H4 (cell line): ENCODE results near the gene TMEM132D. TPM values are rescaled to one million over a fixed set of nuclear protein-coding genes. Genes with fewer than 3 reads are reported as not detected.

Experiments used
- DNase-seq: peaks from one replicate; pipeline ENCODE4 v3.0.0-alpha.2; 2015; ENCODE audit warnings: low spot score
- total RNA-seq: library from RNA; depleted of rRNA; stranded (reverse); fragments of >200 nt; shearing (Covaris generic); gene quantifications from 2 replicates; pipeline ENCODE4 v1.2.3, GENCODE V29; 2014

Gene TMEM132D
- total RNA-seq, 1 experiment from 2014 or later, result not detected

- DNase-seq, result no peak
Observed at GRCh38 chr12:129184127-129184928, 719.5 kb downstream of the TMEM132D start.

GRCh38 chr12:129179941-129180553 is 723.8 kb downstream of the TMEM132D start:
- no peak for DNase-seq

- no peak for DNase-seq
Observed at GRCh38 chr12:129169928-129170327, 733.9 kb downstream of the TMEM132D start.

- DNase-seq, result no peak
Observed at GRCh38 chr12:129163861-129164260, 740.0 kb downstream of the TMEM132D start.

GRCh38 chr12:129163461-129163860 is 740.4 kb downstream of the TMEM132D start:
- no peak for DNase-seq

- DNase-seq, result no peak
Observed at GRCh38 chr12:129162805-129163204, 741.0 kb downstream of the TMEM132D start.

GRCh38 chr12:129161511-129161910 is 742.3 kb downstream of the TMEM132D start:
- no peak for DNase-seq

GRCh38 chr12:129160282-129160681 is 743.5 kb downstream of the TMEM132D start:
- no peak for DNase-seq

GRCh38 chr12:129152351-129153104 is 751.3 kb downstream of the TMEM132D start:
- DNase-seq, result no peak

- DNase-seq, result no peak
Observed at GRCh38 chr12:129150721-129151120, 753.1 kb downstream of the TMEM132D start.

- DNase-seq, result no peak
Observed at GRCh38 chr12:129145381-129145780, 758.4 kb downstream of the TMEM132D start.

GRCh38 chr12:129138776-129139175 is 765.0 kb downstream of the TMEM132D start:
- no peak for DNase-seq

- no peak for DNase-seq
Observed at GRCh38 chr12:129136694-129137325, 767.0 kb downstream of the TMEM132D start.

GRCh38 chr12:129127771-129128170 is 776.1 kb downstream of the TMEM132D start:
- no peak for DNase-seq

- no peak for DNase-seq
Observed at GRCh38 chr12:129127211-129127610, 776.6 kb downstream of the TMEM132D start.

- no peak for DNase-seq
Observed at GRCh38 chr12:129119537-129119936, 784.3 kb downstream of the TMEM132D start.

- no peak for DNase-seq
Observed at GRCh38 chr12:129115558-129115957, 788.3 kb downstream of the TMEM132D start.

- no peak for DNase-seq
Observed at GRCh38 chr12:129110575-129110974, 793.2 kb downstream of the TMEM132D start.

GRCh38 chr12:129109174-129110001 is 794.4 kb downstream of the TMEM132D start:
- no peak for DNase-seq

GRCh38 chr12:129106772-129107171 is 797.1 kb downstream of the TMEM132D start:
- DNase-seq, result no peak

GRCh38 chr12:129103231-129103630 is 800.6 kb downstream of the TMEM132D start:
- no peak for DNase-seq
